ENCODE data around the gene TSPEAR. TPM values are rescaled to one million over a fixed set of nuclear protein-coding genes. Genes with fewer than 3 reads are reported as not detected.
A peak's percentile ranks its signal among the peaks of the same experiment; 100 is the strongest.

TSPEAR gene
- total and polyA plus RNA-seq, 12 donors = under 0.01 to 3.4 (median 1.0) TPM; not detected in 3

- Histone ChIP-seq H3K4me3 (no peak overlapping the region), H3K9me3 (peaks cover 0 to 32% (median 4%) of the 10 kb centered on the region in 11 donors), H3K27me3 (peaks cover 0 to 25% (median 3%) of the 10 kb centered on the region in 7 donors), H3K4me1 (peaks cover 0 to 6% (median 0%) of the 10 kb centered on the region in 9 donors), H3K27ac (peak overlapping the region in 1 of 10 donors; percentile 71), H3K36me3 (no peaks in the 10 kb centered on the region)
- DNase-seq (peak in 1 of 2 donors; percentile 39), ATAC-seq (peak in 5 of 8 donors; percentile 42 to 88 (median 61))
- peak in 8 of 9 donors; percentile 8 to 52 (median 34) for TF ChIP-seq CTCF (IDR thresholded peaks at IDR 0.05)
- intact Hi-C loops (cut with DNase I) = loop anchor here in 1 of 10 donors (10.0 kb wide), 1 partner anchor 126 kb away; no protein-coding TSS in a partner anchor
- 16 to 26% methylated on average over 4 of the region's 4 CpGs for WGBS, 2 donors
Observed at GRCh38 chr21:44618504-44618903, 92.9 kb downstream of the TSPEAR start.

- Histone ChIP-seq H3K9me3 (peaks cover 0 to 22% (median 0%) of the 10 kb centered on the region in 11 donors), H3K27ac (no peak overlapping the region), H3K36me3 (no peaks in the 10 kb centered on the region), H3K4me3 (no peak overlapping the region), H3K27me3 (peaks cover 0 to 35% (median 5%) of the 10 kb centered on the region in 7 donors), H3K4me1 (peaks cover 0 to 6% (median 0%) of the 10 kb centered on the region in 9 donors)
- DNase-seq (no peak), ATAC-seq (no peak)
- intact Hi-C loops (cut with DNase I) = loop anchor here in 1 of 10 donors (10.0 kb wide), 1 partner anchor 128 kb away; no protein-coding TSS in a partner anchor
- TF ChIP-seq CTCF (IDR thresholded peaks at IDR 0.05) = no peak
- WGBS, 2 donors = 52 to 54% methylated on average over 8 of the region's 8 CpGs
Observed at GRCh38 chr21:44617071-44617501, 94.3 kb downstream of the TSPEAR start.

- no peak for TF ChIP-seq CTCF (IDR thresholded peaks at IDR 0.05)
- H3K36me3 ChIP-seq = no peaks in the 10 kb centered on the region
- H3K4me3 ChIP-seq = no peak overlapping the region
- intact Hi-C loops (cut with DNase I) = loop anchor here in 1 of 10 donors (10.0 kb wide), 1 partner anchor 128 kb away; no protein-coding TSS in a partner anchor
- peaks cover 0 to 6% (median 0%) of the 10 kb centered on the region in 9 donors for H3K4me1 ChIP-seq
- peaks cover 0 to 27% (median 0%) of the 10 kb centered on the region in 11 donors for H3K9me3 ChIP-seq
- ATAC-seq (no peak), DNase-seq (no peak)
- peaks cover 0 to 35% (median 5%) of the 10 kb centered on the region in 7 donors for H3K27me3 ChIP-seq
- H3K27ac ChIP-seq = no peak overlapping the region
- 79 to 83% methylated on average over 16 of the region's 16 CpGs for WGBS, 2 donors
Observed at GRCh38 chr21:44616591-44616926, 94.8 kb downstream of the TSPEAR start.

- 71 to 75% methylated on average over 17 of the region's 17 CpGs for WGBS, 2 donors
- DNase-seq (no peak), ATAC-seq (no peak)
- Histone ChIP-seq H3K4me1 (peaks cover 0 to 6% (median 0%) of the 10 kb centered on the region in 9 donors), H3K27ac (no peak overlapping the region), H3K36me3 (no peaks in the 10 kb centered on the region), H3K27me3 (peaks cover 0 to 35% (median 5%) of the 10 kb centered on the region in 7 donors), H3K4me3 (no peak overlapping the region), H3K9me3 (peaks cover 0 to 30% (median 0%) of the 10 kb centered on the region in 11 donors)
- intact Hi-C loops (cut with DNase I) = loop anchor here in 1 of 10 donors (10.0 kb wide), 1 partner anchor 129 kb away; no protein-coding TSS in a partner anchor
- TF ChIP-seq CTCF (IDR thresholded peaks at IDR 0.05) = no peak
Observed at GRCh38 chr21:44615911-44616590, 95.3 kb downstream of the TSPEAR start.
